PC-9 (cell line): ENCODE measurements around the gene GET3. TPM values are rescaled to one million over a fixed set of nuclear protein-coding genes. Genes with fewer than 3 reads are reported as not detected.
"Not testable (repeated sequence)": the region's sequence is repeated elsewhere in the genome, so short reads cannot be mapped to it uniquely, and the experiment has no call there.

Experiments
- BruUV-seq: library from RNA; stranded (reverse); fragments of 400-500 nt; replicated peaks from 2 replicates; lab custom pipeline; 2021; lab: Mats Ljungman, UMichigan
- CTCF ChIA-PET: fragments of 300-600 bp; sonication (Branson Sonifier 250); formaldehyde crosslinking; loops from one replicate; lab custom pipeline; 2022; ENCODE audit warnings: antibody characterized with exemption; lab: Charles Lee
- POLR2A ChIA-PET: fragments of 300-600 bp; sonication (Branson Sonifier 250); formaldehyde crosslinking; loops from one replicate; lab custom pipeline; 2022; ENCODE audit warnings: antibody characterized with exemption; ENCODE audit not compliant: unreplicated experiment; lab: Charles Lee
- DNase-seq, 2 experiments: peaks; one replicate each; pipeline versions ENCODE4 v3.0.0 to v3.0.0-alpha.2; 2015 to 2022; ENCODE audit warnings: mixed read lengths in 1 of 2
- H2AFZ ChIP-seq: fragments of 200-600 bp; sonication (generic); 2 replicates; pipeline ENCODE4 v1.8.1; 2017; ENCODE audit warnings: antibody characterized with exemption
- H3F3A ChIP-seq: fragments of 200-600 bp; sonication (generic); 2 replicates; pipeline ENCODE4 v1.8.1; 2017; ENCODE audit warnings: antibody characterized with exemption, mild to moderate bottlenecking, low read depth; ENCODE audit not compliant: insufficient read depth
- H3K27ac ChIP-seq: fragments of 200-600 bp; sonication (generic); 2 replicates; pipeline ENCODE4 v1.6.1; 2016; ENCODE audit warnings: mixed run types
- H3K27me3 ChIP-seq: fragments of 200-600 bp; sonication (generic); 2 replicates; pipeline ENCODE4 v1.6.1; 2016; ENCODE audit warnings: low read depth, mixed run types; ENCODE audit not compliant: insufficient read depth
- H3K36me3 ChIP-seq: fragments of 200-600 bp; sonication (generic); 2 replicates; pipeline ENCODE4 v1.6.1; 2016; ENCODE audit warnings: low read depth, mixed run types
- H3K4me1 ChIP-seq: fragments of 200-600 bp; sonication (generic); replicated peaks from 2 replicates; pipeline ENCODE4 v1.6.1; 2016; ENCODE audit warnings: mixed run types; ENCODE audit not compliant: insufficient read depth
- H3K4me2 ChIP-seq: fragments of 200-600 bp; sonication (generic); 2 replicates; pipeline ENCODE4 v1.6.1; 2017; ENCODE audit warnings: mixed run types
- H3K4me3 ChIP-seq: fragments of 200-600 bp; sonication (generic); 2 replicates; pipeline ENCODE4 v1.6.1; 2016; ENCODE audit warnings: mixed run types
- H3K79me2 ChIP-seq: fragments of 200-600 bp; sonication (generic); 2 replicates; pipeline ENCODE4 v1.6.1; 2017; ENCODE audit warnings: low read depth, mixed run types
- H3K9me2 ChIP-seq: fragments of 200-600 bp; sonication (generic); 2 replicates; pipeline ENCODE4 v1.8.1; 2017; ENCODE audit warnings: mild to moderate bottlenecking; ENCODE audit not compliant: insufficient read depth
- H3K9me3 ChIP-seq: fragments of 200-600 bp; sonication (generic); 2 replicates; pipeline ENCODE4 v1.8.1; 2016; ENCODE audit warnings: low read depth; ENCODE audit not compliant: insufficient read depth
- H4K20me1 ChIP-seq: fragments of 200-600 bp; sonication (generic); 2 replicates; pipeline ENCODE4 v1.8.1; 2017; ENCODE audit not compliant: insufficient read depth
- CTCF ChIP-seq: fragments of 200-600 bp; sonication (generic); conservative IDR thresholded peaks from 2 replicates; pipeline ENCODE4 v1.6.1; 2017; ENCODE audit warnings: mixed run types, antibody characterized with exemption, mild to moderate bottlenecking, moderate library complexity
- EZH2 ChIP-seq: fragments of 200-600 bp; sonication (generic); IDR thresholded peaks from 2 replicates; pipeline ENCODE4 v1.8.0; 2017; ENCODE audit warnings: antibody characterized with exemption, low read depth
- intact Hi-C: fragments of 100-400 bp; cut with micrococcal nuclease; formaldehyde crosslinking; loops from one replicate; pipeline ENCODE4 v1.10.0; 2022; ENCODE audit not compliant: unreplicated experiment
- total RNA-seq: library from RNA; stranded (reverse); gene quantifications from 2 replicates; pipeline ENCODE4 v1.2.3, GENCODE V29; 2021

Gene GET3
- total RNA-seq, 1 experiment from 2014 or later: 81.9 TPM

DNA sequence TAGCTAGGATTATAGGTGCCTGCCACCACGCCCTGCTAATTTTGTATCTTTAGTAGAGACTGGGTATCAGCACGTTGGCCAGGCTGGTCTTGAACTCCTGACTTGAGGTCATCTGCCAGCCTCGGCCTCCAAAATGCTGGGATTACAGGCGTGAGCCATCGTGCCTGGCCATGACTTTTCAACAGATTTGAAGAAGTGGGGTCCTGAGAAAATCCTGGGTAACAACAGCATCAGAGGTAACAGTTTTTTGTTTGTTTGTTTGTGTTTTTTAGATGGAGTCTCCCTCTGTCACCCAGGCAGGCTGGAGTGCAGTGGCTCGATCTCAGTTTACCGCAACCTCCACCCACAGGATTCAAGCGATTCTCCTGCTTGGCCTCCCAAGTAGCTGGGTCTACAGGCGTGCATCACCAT, 57.7 kb downstream of the GET3 start:
- peaks cover 7% of the 10 kb centered on the region; the same call in 1 of the 2 replicates for H3K36me3 ChIP-seq

GRCh38 chr19:12796146-12797071, 59.1 kb downstream of the GET3 start:
- Histone ChIP-seq H3K4me2 (peak overlapping the region; percentile 71), H3K27ac (peak overlapping the region; percentile 31), H2AFZ (no peak overlapping the region), H3K79me2 (peaks cover 51% of the 10 kb centered on the region), H4K20me1 (peaks cover 22% of the 10 kb centered on the region), H3K9me2 (no peaks in the 10 kb centered on the region), H3K4me1 (peaks cover 33% of the 10 kb centered on the region), H3K36me3 (peaks cover 7% of the 10 kb centered on the region; the same call in 1 of the 2 replicates), H3K4me3 (peak overlapping the region; percentile 33; the same call in 1 of the 2 replicates), H3F3A (peaks cover 78% of the 10 kb centered on the region), H3K27me3 (no peaks in the 10 kb centered on the region), H3K9me3 (no peaks in the 10 kb centered on the region)
- DNase-seq: peak; percentile 69 to 76
- CTCF ChIA-PET: interaction anchor here (0.5 to 1.8 kb wide), 11 partner anchors 19 to 102 kb away, joined by 3 to 16 read pairs (median 4); no protein-coding TSS in a partner anchor
- intact Hi-C loops: loop anchor here (1.0 to 2.0 kb wide), 4 partner anchors 19 to 50 kb away; no protein-coding TSS in a partner anchor
- TF ChIP-seq EZH2 (no peak), CTCF (peak; percentile 98)
- BruUV-seq: no TSS peak
- POLR2A ChIA-PET: interaction anchor here (0.6 to 1.1 kb wide), 4 partner anchors 22 to 656 kb away, joined by 3 to 8 read pairs (median 4); partner anchors contain the start of gene ZNF20

More for the DNA sequence above, 57.7 kb downstream of the GET3 start:
- no peak for TF ChIP-seq CTCF
- TF ChIP-seq EZH2: no peak
- Histone ChIP-seq H3K79me2 (peaks cover 37% of the 10 kb centered on the region), H3K27me3 (no peaks in the 10 kb centered on the region), H3K4me2 (peak overlapping the region; percentile 91), H3K4me3 (no peak overlapping the region; the same call in 1 of the 2 replicates), H3K9me2 (no peaks in the 10 kb centered on the region), H3F3A (peaks cover 78% of the 10 kb centered on the region), H3K27ac (no peak overlapping the region), H3K9me3 (no peaks in the 10 kb centered on the region), H2AFZ (no peak overlapping the region), H4K20me1 (peaks cover 18% of the 10 kb centered on the region), H3K4me1 (peaks cover 33% of the 10 kb centered on the region)
- BruUV-seq: no TSS peak
- ChIA-PET CTCF (interaction anchor here (0.7 to 1.8 kb wide), 4 partner anchors 29 to 146 kb away, joined by 4 to 14 read pairs (median 4); no protein-coding TSS in a partner anchor), POLR2A (interaction anchor here (0.7 to 1.1 kb wide), 5 partner anchors 21 to 71 kb away, joined by 4 to 38 read pairs (median 18); no protein-coding TSS in a partner anchor)
- DNase-seq: no peak
- intact Hi-C loops: no loop called here

GRCh38 chr19:12797141-12797587, 59.9 kb downstream of the GET3 start:
- Histone ChIP-seq H3K9me2 (no peaks in the 10 kb centered on the region), H3K36me3 (peaks cover 7% of the 10 kb centered on the region; the same call in 1 of the 2 replicates), H3K9me3 (no peaks in the 10 kb centered on the region), H4K20me1 (peaks cover 15% of the 10 kb centered on the region), H3K27ac (no peak overlapping the region), H3K4me3 (no peak overlapping the region), H3K4me2 (no peak overlapping the region), H3F3A (peaks cover 73% of the 10 kb centered on the region), H3K4me1 (peaks cover 34% of the 10 kb centered on the region), H3K79me2 (peaks cover 46% of the 10 kb centered on the region), H3K27me3 (no peaks in the 10 kb centered on the region), H2AFZ (no peak overlapping the region)
- BruUV-seq: no TSS peak
- POLR2A ChIA-PET: no interaction called here
- TF ChIP-seq EZH2 (no peak), CTCF (no peak)
- DNase-seq: no peak
- intact Hi-C loops: loop anchor here (2.0 kb wide), 2 partner anchors 30 to 50 kb away; no protein-coding TSS in a partner anchor
- CTCF ChIA-PET: interaction anchor here (0.7 kb wide), 1 partner anchor 44 kb away, joined by 9 read pairs; no protein-coding TSS in a partner anchor

- POLR2A ChIA-PET, H3K9me3 ChIP-seq, H3K27ac ChIP-seq, H3K9me2 ChIP-seq, BruUV-seq, H2AFZ ChIP-seq, H3K4me3 ChIP-seq, H3K36me3 ChIP-seq, H3K27me3 ChIP-seq, H3K4me2 ChIP-seq, DNase-seq: not testable (repeated sequence)
- CTCF ChIA-PET: interaction anchor here (0.7 to 1.3 kb wide), 2 partner anchors 23 to 45 kb away, joined by 9 to 20 read pairs; no protein-coding TSS in a partner anchor
- Histone ChIP-seq H3K4me1 (peaks cover 38% of the 10 kb centered on the region), H4K20me1 (peaks cover 11% of the 10 kb centered on the region), H3K79me2 (peaks cover 41% of the 10 kb centered on the region), H3F3A (peaks cover 73% of the 10 kb centered on the region)
- intact Hi-C loops: loop anchor here (2.0 kb wide), 2 partner anchors 31 to 49 kb away; no protein-coding TSS in a partner anchor
Observed at GRCh38 chr19:12797607-12798006, 60.3 kb downstream of the GET3 start.
